GM23338 (cell line): Measurements from ENCODE around the gene BCO1. TPM values are rescaled to one million over a fixed set of nuclear protein-coding genes. Genes with fewer than 3 reads are reported as not detected.

Source experiments
- ATAC-seq: fragments of 200-7000 bp; cut with Tn5 transposase; 3 replicates; pipeline ENCODE4 v1.9.1; 2020
- DNase-seq: peaks from one replicate; pipeline ENCODE4 v3.0.0-alpha.2; 2015; ENCODE audit warnings: low spot score
- H2AFZ ChIP-seq: fragments of 200-600 bp; sonication (generic); 2 replicates; pipeline ENCODE4 v1.8.0; 2016; ENCODE audit warnings: antibody characterized with exemption, mild to moderate bottlenecking, moderate library complexity
- H3F3A ChIP-seq: fragments of 200-600 bp; sonication (generic); replicated peaks from 2 replicates; pipeline ENCODE4 v1.8.0; 2017; ENCODE audit warnings: antibody characterized with exemption, mixed run types, low read depth
- H3K27ac ChIP-seq: fragments of 200-600 bp; sonication (generic); 2 replicates; pipeline ENCODE4 v1.6.1; 2016; ENCODE audit warnings: low read depth
- H3K27me3 ChIP-seq: fragments of 200-600 bp; sonication (generic); 2 replicates; pipeline ENCODE4 v1.8.0; 2016; ENCODE audit warnings: mild to moderate bottlenecking, mixed run types, moderate library complexity; ENCODE audit not compliant: insufficient read depth
- H3K36me3 ChIP-seq: fragments of 200-600 bp; sonication (generic); 2 replicates; pipeline ENCODE4 v1.8.0; 2016; ENCODE audit warnings: mild to moderate bottlenecking; ENCODE audit not compliant: insufficient read depth
- H3K4me1 ChIP-seq: fragments of 200-600 bp; sonication (generic); 2 replicates; pipeline ENCODE4 v1.8.0; 2016; ENCODE audit warnings: mild to moderate bottlenecking, moderate library complexity; ENCODE audit not compliant: insufficient read depth
- H3K4me2 ChIP-seq: fragments of 200-600 bp; sonication (generic); 2 replicates; pipeline ENCODE4 v1.7.1; 2017; ENCODE audit warnings: mixed run types
- H3K4me3 ChIP-seq: fragments of 200-600 bp; sonication (generic); 2 replicates; pipeline ENCODE4 v1.6.1; 2016; ENCODE audit warnings: mixed run types
- H3K79me2 ChIP-seq: fragments of 200-600 bp; sonication (generic); replicated peaks from 2 replicates; pipeline ENCODE4 v1.8.0; 2017; ENCODE audit warnings: mild to moderate bottlenecking; ENCODE audit not compliant: insufficient read depth
- H3K9me2 ChIP-seq: fragments of 200-600 bp; sonication (generic); 2 replicates; pipeline ENCODE4 v1.8.0; 2017; ENCODE audit not compliant: insufficient read depth
- H4K20me1 ChIP-seq: fragments of 200-600 bp; sonication (generic); replicated peaks from 2 replicates; pipeline ENCODE4 v1.8.0; 2017; ENCODE audit warnings: mild to moderate bottlenecking; ENCODE audit not compliant: insufficient read depth
- H3K27ac Mint-ChIP-seq: 2 replicates; pipeline ENCODE4 v1.8.0; 2020; ENCODE audit warnings: inconsistent platforms, mild to moderate bottlenecking, moderate library complexity, mixed read lengths
- H3K27me3 Mint-ChIP-seq: 3 replicates; pipeline ENCODE4 v1.8.0; 2022; ENCODE audit warnings: low read depth, mild to moderate bottlenecking, moderate library complexity, mixed read lengths, inconsistent platforms; ENCODE audit not compliant: insufficient read depth, poor library complexity
- H3K36me3 Mint-ChIP-seq: 3 replicates; pipeline ENCODE4 v1.8.0; 2021; ENCODE audit warnings: low read depth, mild to moderate bottlenecking, inconsistent platforms, moderate library complexity, mixed read lengths
- H3K4me1 Mint-ChIP-seq: 3 replicates; pipeline ENCODE4 v1.8.0; 2020; ENCODE audit warnings: mild to moderate bottlenecking, inconsistent platforms, mixed read lengths
- H3K4me3 Mint-ChIP-seq: 3 replicates; pipeline ENCODE4 v1.8.0; 2021; ENCODE audit warnings: moderate library complexity, mild to moderate bottlenecking, inconsistent platforms, mixed read lengths
- H3K9me3 Mint-ChIP-seq: 3 replicates; pipeline ENCODE4 v1.8.0; 2020; ENCODE audit warnings: moderate library complexity, mild to moderate bottlenecking, inconsistent platforms, mixed read lengths
- CTCF ChIP-seq, 2 experiments: fragments of 200-600 bp in 1 of 2; sonication (generic) in 1 of 2; conservative IDR thresholded peaks; 2 replicates each; pipeline versions ENCODE4 v1.5.1 to v1.6.1; 2016 to 2017; ENCODE audit warnings: antibody characterized with exemption in 2 of 2, low read depth in 2 of 2, mild to moderate bottlenecking in 2 of 2, moderate library complexity in 1 of 2
- EZH2 ChIP-seq: fragments of 200-600 bp; sonication (generic); IDR thresholded peaks from one replicate; pipeline ENCODE4 v1.8.0; 2017; ENCODE audit warnings: antibody characterized with exemption, mild to moderate bottlenecking, low read depth; ENCODE audit not compliant: unreplicated experiment
- EZH2phosphoT487 ChIP-seq: fragments of 200-600 bp; sonication (generic); IDR thresholded peaks from one replicate; pipeline ENCODE4 v1.8.1; 2018; ENCODE audit warnings: antibody characterized with exemption; ENCODE audit not compliant: unreplicated experiment
- NANOG ChIP-seq: IDR thresholded peaks from 2 replicates; pipeline ENCODE4 v1.6.1; 2016; ENCODE audit warnings: antibody characterized with exemption, borderline replicate concordance
- POLR2AphosphoS5 ChIP-seq: IDR thresholded peaks from 2 replicates; pipeline ENCODE4 v1.6.1; 2016; ENCODE audit warnings: antibody characterized with exemption, low read depth
- REST ChIP-seq: IDR thresholded peaks from one replicate; pipeline ENCODE4 v1.6.1; 2018; ENCODE audit warnings: antibody characterized with exemption; ENCODE audit not compliant: unreplicated experiment
- STAT1 ChIP-seq: IDR thresholded peaks from one replicate; pipeline ENCODE4 v1.6.1; 2016; ENCODE audit warnings: antibody characterized with exemption; ENCODE audit not compliant: unreplicated experiment
- ZNF331 ChIP-seq: fragments of 250-450 bp; sonication (Bioruptor Pico); IDR thresholded peaks from 2 replicates; pipeline ENCODE4 v1.5.0; 2020; ENCODE audit warnings: low read depth, mild to moderate bottlenecking, moderate library complexity
- ZNF462 ChIP-seq: fragments of 250-450 bp; sonication (Bioruptor Pico); IDR thresholded peaks from 2 replicates; pipeline ENCODE4 v1.5.0; 2020; ENCODE audit warnings: mild to moderate bottlenecking, moderate library complexity
- polyA plus RNA-seq: library from polyadenylated mRNA; unstranded; fragments of >200 nt; fragmentation: Nextera tagmentation; extraction: Ambion mirVana; gene quantifications from 2 replicates; pipeline ENCODE4 v1.2.1, GENCODE V29; 2016
- total RNA-seq: library from RNA; depleted of rRNA; stranded (reverse); fragments of >200 nt; shearing (Covaris generic); gene quantifications from 2 replicates; pipeline ENCODE4 v1.2.3, GENCODE V29; 2014

The BCO1 gene
- total and polyA plus RNA-seq, 2 experiments from 2014 or later, result 0.28 TPM; not detected in 1

GRCh38 chr16:81321039-81321438 is 82.5 kb downstream of the BCO1 start:
- H3K27ac ChIP-seq, result no peak overlapping the region
- ATAC-seq (no peak), DNase-seq (no peak)
- H3K4me1 ChIP-seq, result peaks cover under 1% of the 10 kb centered on the region
- no peaks in the 10 kb centered on the region for H3K9me2 ChIP-seq
- no peak overlapping the region for H3K4me3 ChIP-seq
- Mint-ChIP-seq H3K27ac (no peak overlapping the region), H3K27me3 (peaks cover under 1% of the 10 kb centered on the region), H3K4me3 (no peak overlapping the region), H3K36me3 (no peaks in the 10 kb centered on the region), H3K9me3 (no peaks in the 10 kb centered on the region), H3K4me1 (peaks cover 26% of the 10 kb centered on the region)
- H3K27me3 ChIP-seq, result peaks cover 1% of the 10 kb centered on the region; the same call in 1 of the 2 replicates
- H3K79me2 ChIP-seq, result peaks cover 98% of the 10 kb centered on the region
- no peak overlapping the region for H2AFZ ChIP-seq
- peaks cover 41% of the 10 kb centered on the region for H4K20me1 ChIP-seq
- no peak overlapping the region for H3K4me2 ChIP-seq
- TF ChIP-seq STAT1 (no peak), NANOG (no peak), EZH2 (no peak), CTCF (conservative IDR thresholded peaks at IDR 0.05; ENCODE audit: low read depth in 2 of 2) (no peak), ZNF331 (CRISPR knock-in tag) (no peak), ZNF462 (CRISPR knock-in tag) (no peak), POLR2AphosphoS5 (no peak), EZH2phosphoT487 (no peak), REST (no peak)
- H3F3A ChIP-seq, result no peaks in the 10 kb centered on the region
- H3K36me3 ChIP-seq, result no peaks in the 10 kb centered on the region
